MCF 10A (cell line): ENCODE data around the gene SCD5. TPM values are rescaled to one million over a fixed set of nuclear protein-coding genes. Genes with fewer than 3 reads are reported as not detected.

Source experiments
- BruUV-seq: library from RNA; stranded (reverse); fragments of 400-500 nt; replicated peaks from 2 replicates; lab custom pipeline; 2021; lab: Mats Ljungman, UMichigan
- CTCF ChIA-PET: fragments of 300-600 bp; sonication (Branson Sonifier 250); formaldehyde crosslinking; extraction: SDS; loops from one replicate; lab custom pipeline; 2021; ENCODE audit warnings: antibody characterized with exemption, inconsistent platforms; lab: Yijun Ruan, JAX
- POLR2A ChIA-PET: fragments of 300-600, 350-650 bp; sonication (Branson Sonifier 250); formaldehyde crosslinking; extraction: SDS; loops from one replicate; lab custom pipeline; 2020; ENCODE audit warnings: antibody characterized with exemption, inconsistent platforms; lab: Yijun Ruan, JAX
- DNase-seq: peaks from one replicate; pipeline ENCODE4 v3.0.0-alpha.2; 2018; ENCODE audit not compliant: unreplicated experiment
- H3K27ac Mint-ChIP-seq: one replicate; pipeline ENCODE4 v1.8.0; 2022; ENCODE audit warnings: mild to moderate bottlenecking, low read depth, mixed read lengths; ENCODE audit not compliant: unreplicated experiment
- H3K27me3 Mint-ChIP-seq: one replicate; pipeline ENCODE4 v1.8.0; 2022; ENCODE audit warnings: mixed read lengths; ENCODE audit not compliant: insufficient read depth, unreplicated experiment
- H3K36me3 Mint-ChIP-seq: one replicate; pipeline ENCODE4 v1.8.0; 2022; ENCODE audit warnings: mild to moderate bottlenecking, moderate library complexity, mixed read lengths; ENCODE audit not compliant: insufficient read depth, unreplicated experiment
- H3K4me1 Mint-ChIP-seq: one replicate; pipeline ENCODE4 v1.8.0; 2022; ENCODE audit warnings: mixed read lengths; ENCODE audit not compliant: insufficient read depth, unreplicated experiment
- H3K4me3 Mint-ChIP-seq: one replicate; pipeline ENCODE4 v1.8.0; 2022; ENCODE audit warnings: mild to moderate bottlenecking, moderate library complexity, mixed read lengths; ENCODE audit not compliant: unreplicated experiment
- H3K9me3 Mint-ChIP-seq: one replicate; pipeline ENCODE4 v1.8.0; 2022; ENCODE audit warnings: mixed read lengths; ENCODE audit not compliant: unreplicated experiment
- intact Hi-C: fragments of 100-400 bp; cut with micrococcal nuclease; formaldehyde crosslinking; loops from 2 replicates; pipeline ENCODE4 v1.14.1; 2022
- total RNA-seq: library from RNA; stranded (reverse); gene quantifications from 2 replicates; pipeline ENCODE4 v1.2.3, GENCODE V29; 2022
- TF ChIP-seq, protein P1 (sequence below): fragments of 200-600 bp; IDR thresholded peaks from one replicate; pipeline ENCODE4 v1.8.0; 2022; ENCODE audit warnings: antibody characterized with exemption, mild to moderate bottlenecking; ENCODE audit not compliant: unreplicated experiment

The SCD5 gene
- total RNA-seq, 1 experiment from 2014 or later: 3.6 TPM

DNA sequence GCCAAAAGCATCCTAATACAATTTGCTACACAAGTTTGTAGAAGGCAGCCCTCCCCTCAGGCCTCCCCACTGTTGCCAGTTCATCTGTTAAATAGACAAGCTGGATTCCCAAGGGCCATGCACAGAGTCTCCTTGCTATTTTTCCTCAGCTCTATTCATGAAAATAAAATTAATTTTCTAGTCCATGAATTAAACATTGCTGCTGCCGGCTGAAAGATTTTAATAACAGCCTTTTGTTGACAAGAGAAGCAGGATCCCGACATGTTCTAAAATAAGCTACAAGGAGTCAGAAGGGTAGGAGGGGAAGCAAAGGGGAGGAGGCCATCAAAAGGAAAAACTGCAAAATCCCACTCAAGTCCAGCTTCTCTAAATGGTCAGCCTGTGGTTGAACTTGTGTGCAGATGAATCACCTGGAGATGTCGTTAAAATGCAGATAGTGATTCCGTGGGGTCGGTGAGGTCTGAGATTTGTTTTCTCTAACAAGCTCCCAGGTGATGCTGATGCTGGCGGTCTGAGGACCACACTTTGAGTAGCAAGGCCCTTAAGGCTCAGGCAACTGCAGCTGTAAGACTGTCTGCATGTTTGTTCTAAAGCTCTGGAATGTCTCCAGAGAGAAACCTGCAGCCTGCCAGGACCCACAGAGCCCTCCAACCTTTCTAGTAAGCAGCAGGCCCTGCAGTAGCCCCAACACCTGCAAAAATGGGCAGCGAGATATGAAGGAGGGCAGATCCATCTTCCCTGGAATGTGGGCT, 9.4 kb downstream of the SCD5 start:
- no peak overlapping the region for H3K27ac Mint-ChIP-seq
- H3K9me3 Mint-ChIP-seq: peaks cover 6% of the 10 kb centered on the region
- TF ChIP-seq, protein P1, sequence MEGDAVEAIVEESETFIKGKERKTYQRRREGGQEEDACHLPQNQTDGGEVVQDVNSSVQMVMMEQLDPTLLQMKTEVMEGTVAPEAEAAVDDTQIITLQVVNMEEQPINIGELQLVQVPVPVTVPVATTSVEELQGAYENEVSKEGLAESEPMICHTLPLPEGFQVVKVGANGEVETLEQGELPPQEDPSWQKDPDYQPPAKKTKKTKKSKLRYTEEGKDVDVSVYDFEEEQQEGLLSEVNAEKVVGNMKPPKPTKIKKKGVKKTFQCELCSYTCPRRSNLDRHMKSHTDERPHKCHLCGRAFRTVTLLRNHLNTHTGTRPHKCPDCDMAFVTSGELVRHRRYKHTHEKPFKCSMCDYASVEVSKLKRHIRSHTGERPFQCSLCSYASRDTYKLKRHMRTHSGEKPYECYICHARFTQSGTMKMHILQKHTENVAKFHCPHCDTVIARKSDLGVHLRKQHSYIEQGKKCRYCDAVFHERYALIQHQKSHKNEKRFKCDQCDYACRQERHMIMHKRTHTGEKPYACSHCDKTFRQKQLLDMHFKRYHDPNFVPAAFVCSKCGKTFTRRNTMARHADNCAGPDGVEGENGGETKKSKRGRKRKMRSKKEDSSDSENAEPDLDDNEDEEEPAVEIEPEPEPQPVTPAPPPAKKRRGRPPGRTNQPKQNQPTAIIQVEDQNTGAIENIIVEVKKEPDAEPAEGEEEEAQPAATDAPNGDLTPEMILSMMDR: no peak
- intact Hi-C loops: no loop called here
- no peaks in the 10 kb centered on the region for H3K36me3 Mint-ChIP-seq
- peaks cover 29% of the 10 kb centered on the region for H3K4me1 Mint-ChIP-seq
- ChIA-PET CTCF (interaction anchor here (0.6 to 1.4 kb wide), 4 partner anchors 9 to 232 kb away, joined by 3 to 4 read pairs (median 4); partner anchors contain the start of gene SCD5), POLR2A (no interaction called here)
- DNase-seq: no peak
- BruUV-seq: no TSS peak
- no peaks in the 10 kb centered on the region for H3K27me3 Mint-ChIP-seq
- no peak overlapping the region for H3K4me3 Mint-ChIP-seq

DNA sequence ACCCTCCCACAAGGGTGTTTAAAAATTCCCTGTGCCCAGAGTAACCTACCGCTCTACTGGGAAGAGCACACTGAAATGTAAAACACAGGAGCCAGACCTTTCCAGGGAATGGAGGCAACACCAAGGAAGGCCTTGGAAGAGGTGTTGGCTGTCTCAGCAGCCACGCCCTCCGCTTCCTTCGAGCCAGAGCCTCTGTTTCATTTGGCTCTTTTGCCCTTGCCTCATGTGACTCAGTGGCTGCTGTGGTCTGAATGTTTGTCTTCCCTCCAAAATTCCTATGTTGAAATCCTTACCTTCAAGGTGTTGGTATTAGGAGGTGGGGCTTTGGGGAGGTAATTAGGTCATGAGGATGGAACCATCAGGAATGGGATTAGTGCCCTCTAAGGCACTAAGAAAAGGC, 11.3 kb downstream of the SCD5 start:
- Mint-ChIP-seq H3K36me3 (no peaks in the 10 kb centered on the region), H3K4me3 (no peak overlapping the region), H3K27ac (no peak overlapping the region), H3K9me3 (peaks cover 6% of the 10 kb centered on the region), H3K27me3 (no peaks in the 10 kb centered on the region), H3K4me1 (peaks cover 34% of the 10 kb centered on the region)
- TF ChIP-seq, protein P1: no peak
- intact Hi-C loops: no loop called here
- CTCF ChIA-PET: no interaction called here
- POLR2A ChIA-PET: no interaction called here
- BruUV-seq: no TSS peak
- DNase-seq: peak; percentile 91

DNA sequence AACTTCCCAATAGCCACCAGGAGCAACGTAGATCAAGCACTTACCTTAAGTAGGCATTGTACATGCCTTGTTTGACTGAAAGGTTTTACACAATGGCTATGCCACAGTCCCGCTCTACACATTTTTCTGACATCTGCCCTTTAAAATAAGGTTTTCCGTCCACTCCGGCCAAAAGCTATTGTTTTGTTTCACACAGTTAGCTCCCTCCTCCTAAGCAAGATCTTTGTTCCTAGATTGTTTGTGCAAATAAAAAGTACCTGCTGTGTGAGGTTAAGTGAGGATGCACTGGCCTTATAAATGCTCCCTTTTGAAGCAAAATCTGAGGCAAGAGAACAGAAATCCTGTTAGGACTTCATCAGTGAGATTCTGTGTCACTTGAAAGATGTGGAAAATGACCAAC, 11.8 kb downstream of the SCD5 start:
- Mint-ChIP-seq H3K27ac (no peak overlapping the region), H3K9me3 (peaks cover 6% of the 10 kb centered on the region), H3K4me1 (peaks cover 35% of the 10 kb centered on the region), H3K27me3 (no peaks in the 10 kb centered on the region), H3K36me3 (no peaks in the 10 kb centered on the region), H3K4me3 (no peak overlapping the region)
- intact Hi-C loops: no loop called here
- ChIA-PET POLR2A (interaction anchor here (0.7 to 4.5 kb wide), 6 partner anchors 9 to 43 kb away, joined by 3 to 30 read pairs (median 5); partner anchors contain the start of gene SCD5), CTCF (interaction anchor here (0.9 to 3.2 kb wide), 4 partner anchors 10 to 65 kb away, joined by 4 to 19 read pairs (median 6); no protein-coding TSS in a partner anchor)
- no TSS peak for BruUV-seq
- no peak for DNase-seq
- TF ChIP-seq, protein P1: no peak

DNA sequence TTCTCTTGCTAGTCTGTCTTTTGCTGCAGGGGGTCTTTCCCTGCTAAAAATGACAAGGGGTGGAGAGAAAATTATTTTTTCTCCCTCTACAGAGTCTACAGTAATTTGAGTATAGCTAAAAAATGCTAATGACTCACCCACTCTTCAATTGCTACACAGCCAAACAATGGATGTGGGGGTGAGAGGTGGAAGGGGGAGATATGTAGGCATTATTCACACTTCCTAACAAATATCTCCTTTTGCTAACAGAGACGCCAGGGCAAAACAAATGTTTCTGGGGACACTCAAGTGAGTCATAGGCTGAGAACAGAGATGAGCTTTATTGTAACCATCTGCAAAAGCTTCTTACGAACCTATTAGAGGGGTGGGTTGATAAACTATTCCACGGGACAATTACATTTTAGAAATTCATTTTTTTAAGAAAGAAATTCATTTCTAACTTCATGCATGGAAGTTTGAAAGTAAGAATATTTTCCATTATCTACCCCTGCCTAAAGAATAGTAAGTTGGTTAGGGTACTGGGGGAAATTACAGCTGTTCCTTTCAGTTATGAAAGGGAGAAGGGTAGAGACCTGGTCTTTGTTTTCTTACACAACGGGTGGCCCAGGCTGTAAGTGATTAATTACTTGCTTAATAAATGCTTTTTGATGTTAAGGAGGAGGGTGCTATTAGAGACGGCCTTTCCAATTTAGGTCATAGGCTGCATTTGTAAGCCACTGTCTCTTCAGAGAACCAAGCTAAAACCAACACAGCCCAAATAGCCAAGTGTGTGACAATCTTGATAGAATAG, 12.8 kb downstream of the SCD5 start:
- Mint-ChIP-seq H3K27ac (peak overlapping the region; percentile 52), H3K4me3 (peak overlapping the region; percentile 53), H3K4me1 (peaks cover 37% of the 10 kb centered on the region), H3K36me3 (no peaks in the 10 kb centered on the region), H3K9me3 (peaks cover 6% of the 10 kb centered on the region), H3K27me3 (no peaks in the 10 kb centered on the region)
- no TSS peak for BruUV-seq
- TF ChIP-seq, protein P1: no peak
- peak; percentile 96 for DNase-seq
- ChIA-PET POLR2A (interaction anchor here (0.6 to 4.5 kb wide), 10 partner anchors 9 to 356 kb away, joined by 3 to 30 read pairs (median 4); partner anchors contain the start of gene SCD5), CTCF (interaction anchor here (0.6 to 3.2 kb wide), 6 partner anchors 11 to 321 kb away, joined by 3 to 19 read pairs (median 6); partner anchors contain the start of gene SCD5)
- intact Hi-C loops: no loop called here
